ENCODE data around the gene IKZF1. TPM values are rescaled to one million over a fixed set of nuclear protein-coding genes. Genes with fewer than 3 reads are reported as not detected.

IKZF1 gene
- total RNA-seq, 1 experiment from 2014 or later, result 2.3 TPM

GRCh38 chr7:50298811-50299562, 5.5 kb upstream of the IKZF1 start:
- no peak for DNase-seq (ENCODE audit: low spot score)
- Mint-ChIP-seq H3K27me3 (ENCODE audit: low read depth) (peaks cover 21% of the 10 kb centered on the region), H3K36me3 (no peaks in the 10 kb centered on the region), H3K4me3 (no peak overlapping the region), H3K27ac (no peak overlapping the region), H3K9me3 (no peaks in the 10 kb centered on the region), H3K4me1 (peaks cover 6% of the 10 kb centered on the region)
- no peak for ATAC-seq
- ChIA-PET POLR2A (no interaction called here), CTCF (no interaction called here)
- TF ChIP-seq SOX15 (CRISPR knock-in tag; IDR thresholded peaks at IDR 0.05), result no peak
- no peak for TF ChIP-seq ZNF317 (CRISPR knock-in tag; IDR thresholded peaks at IDR 0.05; ENCODE audit: borderline replicate concordance, low read depth)
- no peak for TF ChIP-seq ZNF423 (CRISPR knock-in tag; IDR thresholded peaks at IDR 0.05)
- no peak for TF ChIP-seq ATF6 (CRISPR knock-in tag; IDR thresholded peaks at IDR 0.05)
- TF ChIP-seq, protein P1, sequence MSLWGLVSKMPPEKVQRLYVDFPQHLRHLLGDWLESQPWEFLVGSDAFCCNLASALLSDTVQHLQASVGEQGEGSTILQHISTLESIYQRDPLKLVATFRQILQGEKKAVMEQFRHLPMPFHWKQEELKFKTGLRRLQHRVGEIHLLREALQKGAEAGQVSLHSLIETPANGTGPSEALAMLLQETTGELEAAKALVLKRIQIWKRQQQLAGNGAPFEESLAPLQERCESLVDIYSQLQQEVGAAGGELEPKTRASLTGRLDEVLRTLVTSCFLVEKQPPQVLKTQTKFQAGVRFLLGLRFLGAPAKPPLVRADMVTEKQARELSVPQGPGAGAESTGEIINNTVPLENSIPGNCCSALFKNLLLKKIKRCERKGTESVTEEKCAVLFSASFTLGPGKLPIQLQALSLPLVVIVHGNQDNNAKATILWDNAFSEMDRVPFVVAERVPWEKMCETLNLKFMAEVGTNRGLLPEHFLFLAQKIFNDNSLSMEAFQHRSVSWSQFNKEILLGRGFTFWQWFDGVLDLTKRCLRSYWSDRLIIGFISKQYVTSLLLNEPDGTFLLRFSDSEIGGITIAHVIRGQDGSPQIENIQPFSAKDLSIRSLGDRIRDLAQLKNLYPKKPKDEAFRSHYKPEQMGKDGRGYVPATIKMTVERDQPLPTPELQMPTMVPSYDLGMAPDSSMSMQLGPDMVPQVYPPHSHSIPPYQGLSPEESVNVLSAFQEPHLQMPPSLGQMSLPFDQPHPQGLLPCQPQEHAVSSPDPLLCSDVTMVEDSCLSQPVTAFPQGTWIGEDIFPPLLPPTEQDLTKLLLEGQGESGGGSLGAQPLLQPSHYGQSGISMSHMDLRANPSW (CRISPR knock-in tag; conservative IDR thresholded peaks at IDR 0.05; ENCODE audit: low read depth), result no peak
- TF ChIP-seq TP53 (CRISPR knock-in tag; IDR thresholded peaks at IDR 0.05), result no peak
- no peak for TF ChIP-seq SMAD4 (CRISPR knock-in tag; IDR thresholded peaks at IDR 0.05)
- no peak for TF ChIP-seq NR2C2 (CRISPR knock-in tag; IDR thresholded peaks at IDR 0.05)
- TF ChIP-seq, protein P2, sequence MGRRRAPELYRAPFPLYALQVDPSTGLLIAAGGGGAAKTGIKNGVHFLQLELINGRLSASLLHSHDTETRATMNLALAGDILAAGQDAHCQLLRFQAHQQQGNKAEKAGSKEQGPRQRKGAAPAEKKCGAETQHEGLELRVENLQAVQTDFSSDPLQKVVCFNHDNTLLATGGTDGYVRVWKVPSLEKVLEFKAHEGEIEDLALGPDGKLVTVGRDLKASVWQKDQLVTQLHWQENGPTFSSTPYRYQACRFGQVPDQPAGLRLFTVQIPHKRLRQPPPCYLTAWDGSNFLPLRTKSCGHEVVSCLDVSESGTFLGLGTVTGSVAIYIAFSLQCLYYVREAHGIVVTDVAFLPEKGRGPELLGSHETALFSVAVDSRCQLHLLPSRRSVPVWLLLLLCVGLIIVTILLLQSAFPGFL (CRISPR knock-in tag; IDR thresholded peaks at IDR 0.05; ENCODE audit: borderline replicate concordance), result no peak

- Mint-ChIP-seq H3K27ac (no peak overlapping the region), H3K4me3 (no peak overlapping the region), H3K4me1 (peaks cover 10% of the 10 kb centered on the region), H3K36me3 (no peaks in the 10 kb centered on the region), H3K27me3 (ENCODE audit: low read depth) (peaks cover 31% of the 10 kb centered on the region), H3K9me3 (no peaks in the 10 kb centered on the region)
- no peak for ATAC-seq
- no peak for DNase-seq (ENCODE audit: low spot score)
- ChIA-PET POLR2A (no interaction called here), CTCF (interaction anchor here (1.0 kb wide), 1 partner anchor 12 kb away, joined by 3 read pairs; no protein-coding TSS in a partner anchor)
- no peak for TF ChIP-seq GRHL2 (CRISPR knock-in tag; IDR thresholded peaks at IDR 0.05; ENCODE audit: insufficient replicate concordance, severe bottlenecking)
- TF ChIP-seq, protein P3, sequence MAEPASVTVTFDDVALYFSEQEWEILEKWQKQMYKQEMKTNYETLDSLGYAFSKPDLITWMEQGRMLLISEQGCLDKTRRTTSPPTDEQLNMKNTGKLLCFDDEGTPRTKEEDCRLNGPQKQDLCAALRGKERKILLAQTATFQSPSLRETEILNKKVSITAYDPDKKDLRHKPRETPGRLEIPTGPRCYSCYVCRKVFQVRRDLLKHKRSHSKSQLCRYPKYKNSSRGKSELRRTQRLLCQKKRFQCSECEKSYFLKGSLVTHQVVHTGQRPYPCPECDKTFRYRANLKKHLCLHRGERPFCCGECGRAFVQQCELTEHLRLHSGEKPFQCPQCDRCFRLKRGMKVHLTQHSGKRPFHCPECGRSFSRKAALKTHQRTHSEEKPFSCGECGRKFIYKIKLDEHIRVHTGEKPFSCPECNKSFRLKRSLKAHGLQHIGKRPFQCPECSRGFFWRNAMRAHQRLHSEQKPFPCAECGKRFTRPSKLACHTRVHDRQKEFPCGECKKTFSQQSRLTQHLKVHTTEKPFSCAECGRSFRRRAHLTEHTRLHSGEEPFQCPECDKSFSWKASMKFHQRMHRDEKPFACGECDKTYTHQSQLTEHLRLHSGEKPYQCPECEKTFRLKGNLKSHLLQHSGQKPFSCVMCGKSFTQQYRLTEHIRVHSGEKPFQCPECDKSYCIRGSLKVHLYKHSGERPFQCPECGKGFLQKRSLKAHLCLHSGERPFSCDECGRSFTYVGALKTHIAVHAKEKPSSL (CRISPR knock-in tag; conservative IDR thresholded peaks at IDR 0.05), result no peak
- TF ChIP-seq EMX1 (CRISPR knock-in tag; IDR thresholded peaks at IDR 0.05), result no peak
- TF ChIP-seq ZNF416 (CRISPR knock-in tag; IDR thresholded peaks at IDR 0.05), result no peak
- TF ChIP-seq RORB (CRISPR knock-in tag; IDR thresholded peaks at IDR 0.05), result no peak
- TF ChIP-seq, protein P4, sequence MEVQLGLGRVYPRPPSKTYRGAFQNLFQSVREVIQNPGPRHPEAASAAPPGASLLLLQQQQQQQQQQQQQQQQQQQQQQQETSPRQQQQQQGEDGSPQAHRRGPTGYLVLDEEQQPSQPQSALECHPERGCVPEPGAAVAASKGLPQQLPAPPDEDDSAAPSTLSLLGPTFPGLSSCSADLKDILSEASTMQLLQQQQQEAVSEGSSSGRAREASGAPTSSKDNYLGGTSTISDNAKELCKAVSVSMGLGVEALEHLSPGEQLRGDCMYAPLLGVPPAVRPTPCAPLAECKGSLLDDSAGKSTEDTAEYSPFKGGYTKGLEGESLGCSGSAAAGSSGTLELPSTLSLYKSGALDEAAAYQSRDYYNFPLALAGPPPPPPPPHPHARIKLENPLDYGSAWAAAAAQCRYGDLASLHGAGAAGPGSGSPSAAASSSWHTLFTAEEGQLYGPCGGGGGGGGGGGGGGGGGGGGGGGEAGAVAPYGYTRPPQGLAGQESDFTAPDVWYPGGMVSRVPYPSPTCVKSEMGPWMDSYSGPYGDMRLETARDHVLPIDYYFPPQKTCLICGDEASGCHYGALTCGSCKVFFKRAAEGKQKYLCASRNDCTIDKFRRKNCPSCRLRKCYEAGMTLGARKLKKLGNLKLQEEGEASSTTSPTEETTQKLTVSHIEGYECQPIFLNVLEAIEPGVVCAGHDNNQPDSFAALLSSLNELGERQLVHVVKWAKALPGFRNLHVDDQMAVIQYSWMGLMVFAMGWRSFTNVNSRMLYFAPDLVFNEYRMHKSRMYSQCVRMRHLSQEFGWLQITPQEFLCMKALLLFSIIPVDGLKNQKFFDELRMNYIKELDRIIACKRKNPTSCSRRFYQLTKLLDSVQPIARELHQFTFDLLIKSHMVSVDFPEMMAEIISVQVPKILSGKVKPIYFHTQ (CRISPR knock-in tag; IDR thresholded peaks at IDR 0.05), result no peak
- no peak for TF ChIP-seq PRRX2 (CRISPR knock-in tag; IDR thresholded peaks at IDR 0.05)
- no peak for TF ChIP-seq E2F5 (CRISPR knock-in tag; IDR thresholded peaks at IDR 0.05)
- no peak for TF ChIP-seq ESRRA (CRISPR knock-in tag; IDR thresholded peaks at IDR 0.05; ENCODE audit: borderline replicate concordance)
- no peak for TF ChIP-seq GABPB1 (CRISPR knock-in tag; IDR thresholded peaks at IDR 0.05)
- TF ChIP-seq MXD4 (CRISPR knock-in tag; IDR thresholded peaks at IDR 0.05; ENCODE audit: borderline replicate concordance), result no peak
- TF ChIP-seq, protein P2 (CRISPR knock-in tag; IDR thresholded peaks at IDR 0.05; ENCODE audit: borderline replicate concordance), result no peak
Measured at GRCh38 chr7:50300336-50300735, 4.2 kb upstream of the IKZF1 start.

All from WTC11 (cell line).